ENCODE measurements around the gene CEACAM8.
"Not testable (repeated sequence)": the region's sequence is repeated elsewhere in the genome, so short reads cannot be mapped to it uniquely, and the experiment has no call there.

Gene CEACAM8

DNA sequence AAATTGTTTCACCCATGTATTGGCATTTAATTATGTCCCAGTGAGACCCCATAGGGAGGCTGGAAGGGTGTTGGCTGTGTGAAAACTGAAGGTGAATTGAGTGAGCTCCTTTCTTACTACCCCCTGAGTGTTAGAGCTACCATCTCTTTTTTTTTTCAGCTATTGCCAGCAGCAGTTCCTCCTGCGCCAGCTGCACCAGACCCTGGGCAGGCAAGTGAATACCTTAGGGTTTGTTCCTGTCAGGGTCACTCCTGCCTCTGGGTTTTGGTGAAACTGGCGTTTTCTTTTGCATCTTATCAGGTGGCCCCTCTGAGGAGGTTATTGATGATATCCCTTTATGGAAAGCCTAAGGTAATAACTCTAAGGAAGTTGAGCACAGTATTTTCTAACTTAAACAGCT lies 25.5 kb downstream of the CEACAM8 start:
- H3K36me3 ChIP-seq (ENCODE audit: control insufficient read depth in 1 of 2, insufficient read depth in 2 of 2, low read length in 2 of 2) = no peaks in the 10 kb centered on the region
- no peaks in the 10 kb centered on the region for H3K9me3 ChIP-seq (ENCODE audit: control insufficient read depth in 1 of 2, low read length in 2 of 2)
- H3K27ac ChIP-seq (ENCODE audit: low read length) = no peak overlapping the region
- no peaks in the 10 kb centered on the region for H3K27me3 ChIP-seq (ENCODE audit: low read depth, low read length)
- peaks cover 0 to 9% of the 10 kb centered on the region in 2 donors for H3K4me1 ChIP-seq (ENCODE audit: control insufficient read depth in 1 of 2, insufficient read depth in 2 of 2, low read length in 2 of 2)
- H3K4me3 ChIP-seq (ENCODE audit: low read depth in 1 of 2, low read length in 2 of 2) = no peak overlapping the region

GRCh38 chr19:42568006-42568405 lies 26.7 kb downstream of the CEACAM8 start:
- no peaks in the 10 kb centered on the region for H3K36me3 ChIP-seq (ENCODE audit: control insufficient read depth in 1 of 2, insufficient read depth in 2 of 2, low read length in 2 of 2)
- H3K4me1 ChIP-seq (ENCODE audit: control insufficient read depth in 1 of 2, insufficient read depth in 2 of 2, low read length in 2 of 2) = peaks cover 0 to 13% of the 10 kb centered on the region in 2 donors
- no peaks in the 10 kb centered on the region for H3K27me3 ChIP-seq (ENCODE audit: low read depth, low read length)
- H3K27ac ChIP-seq (ENCODE audit: low read length) = no peak overlapping the region
- no peaks in the 10 kb centered on the region for H3K9me3 ChIP-seq (ENCODE audit: control insufficient read depth in 1 of 2, low read length in 2 of 2)
- H3K4me3 ChIP-seq (ENCODE audit: low read depth in 1 of 2, low read length in 2 of 2) = no peak overlapping the region

DNA sequence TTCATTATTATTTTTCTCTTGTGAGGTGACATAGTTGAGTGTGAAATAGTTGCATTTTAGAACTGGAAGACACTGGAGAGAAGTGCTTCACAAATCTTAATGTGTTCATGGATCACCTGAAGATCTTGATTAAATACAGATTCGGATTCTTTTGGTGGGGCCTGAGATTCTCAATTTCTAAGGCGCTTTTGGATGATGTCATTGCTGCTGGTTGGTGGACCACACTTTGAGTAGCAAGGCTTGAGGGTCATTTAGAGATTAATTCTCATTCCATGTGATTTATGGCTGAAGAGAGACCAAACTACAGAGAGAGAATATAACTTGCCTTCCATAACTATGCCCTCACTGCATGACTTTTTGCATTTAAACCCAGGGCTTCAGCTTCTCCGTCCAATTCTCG lies 27.2 kb downstream of the CEACAM8 start:
- Histone ChIP-seq H3K27ac (ENCODE audit: low read length) (no peak overlapping the region), H3K9me3 (ENCODE audit: control insufficient read depth in 1 of 2, low read length in 2 of 2) (no peaks in the 10 kb centered on the region), H3K4me1 (ENCODE audit: control insufficient read depth in 1 of 2, insufficient read depth in 2 of 2, low read length in 2 of 2) (peaks cover 0 to 13% of the 10 kb centered on the region in 2 donors), H3K4me3 (ENCODE audit: low read depth in 1 of 2, low read length in 2 of 2) (no peak overlapping the region), H3K27me3 (ENCODE audit: low read depth, low read length) (no peaks in the 10 kb centered on the region), H3K36me3 (ENCODE audit: control insufficient read depth in 1 of 2, insufficient read depth in 2 of 2, low read length in 2 of 2) (no peaks in the 10 kb centered on the region)

DNA sequence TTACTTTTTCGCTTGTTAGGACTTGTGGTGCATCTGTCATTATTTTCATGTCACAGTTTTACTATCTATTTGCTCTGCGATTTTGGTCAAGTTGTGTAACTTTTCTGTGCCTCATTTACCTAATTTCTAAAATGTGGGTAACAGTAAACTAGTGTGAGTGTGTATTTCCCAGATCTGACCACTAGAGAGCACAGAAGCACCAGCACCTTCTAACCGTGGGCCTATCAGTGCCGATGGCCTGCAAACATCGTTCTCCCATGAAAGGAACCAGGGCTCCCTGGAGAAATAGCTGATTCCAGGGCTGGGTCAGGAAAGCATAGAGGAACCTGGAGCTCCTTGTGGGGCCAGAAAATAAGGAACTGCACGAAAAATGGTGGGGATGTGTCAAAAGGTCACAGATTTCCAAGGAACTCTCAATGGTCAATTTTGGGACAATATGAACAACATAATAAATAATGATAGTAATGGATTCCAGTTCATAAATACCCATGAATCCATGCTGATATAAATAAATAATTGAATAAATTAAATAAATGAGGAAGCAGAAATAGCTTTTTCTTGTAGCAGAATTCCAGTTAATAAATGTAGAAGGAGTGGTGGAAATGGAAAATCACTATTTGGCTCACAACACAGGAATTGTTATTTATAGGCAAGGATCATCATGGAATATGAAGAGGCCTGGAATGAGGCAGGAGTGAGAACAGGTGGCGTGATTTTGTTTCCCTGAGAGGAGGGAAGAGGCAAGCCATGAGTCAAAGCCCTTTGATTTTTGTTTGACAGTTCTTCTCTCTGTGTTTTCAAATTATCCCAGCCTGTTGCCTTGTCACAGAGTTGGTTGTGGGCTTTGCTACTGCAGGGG lies 31.1 kb downstream of the CEACAM8 start:
- H3K4me3 ChIP-seq (ENCODE audit: low read depth in 1 of 2, low read length in 2 of 2) = no peak overlapping the region
- H3K9me3 ChIP-seq (ENCODE audit: control insufficient read depth in 1 of 2, low read length in 2 of 2) = no peaks in the 10 kb centered on the region
- H3K36me3 ChIP-seq (ENCODE audit: control insufficient read depth in 1 of 2, insufficient read depth in 2 of 2, low read length in 2 of 2) = no peaks in the 10 kb centered on the region
- peaks cover 0 to 13% of the 10 kb centered on the region in 2 donors for H3K4me1 ChIP-seq (ENCODE audit: control insufficient read depth in 1 of 2, insufficient read depth in 2 of 2, low read length in 2 of 2)
- peaks cover 5% of the 10 kb centered on the region for H3K27me3 ChIP-seq (ENCODE audit: low read depth, low read length)
- H3K27ac ChIP-seq (ENCODE audit: low read length) = no peak overlapping the region

DNA sequence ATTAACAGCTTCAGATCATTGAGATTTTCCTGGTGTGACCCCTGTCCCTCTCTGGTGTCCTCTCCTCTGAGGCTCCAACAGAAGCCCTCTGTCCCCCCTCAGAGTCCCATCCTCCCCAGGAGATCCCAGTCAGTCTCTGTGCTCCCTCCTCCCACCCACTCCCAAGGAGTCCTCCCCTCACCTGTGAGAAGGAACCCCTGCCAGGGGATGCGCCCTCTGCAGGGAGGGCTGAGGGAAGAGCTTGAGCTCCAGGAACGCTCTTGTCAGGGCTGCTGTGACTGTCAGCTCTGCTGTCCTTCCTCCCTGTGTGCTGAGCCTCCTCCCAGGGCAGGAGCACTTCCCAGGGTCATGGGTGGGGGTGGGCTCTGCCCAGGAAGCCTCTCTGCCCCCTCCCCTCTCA lies 33.2 kb downstream of the CEACAM8 start:
- H3K4me3 ChIP-seq (ENCODE audit: low read depth in 1 of 2, low read length in 2 of 2) = no peak overlapping the region
- no peaks in the 10 kb centered on the region for H3K36me3 ChIP-seq (ENCODE audit: control insufficient read depth in 1 of 2, insufficient read depth in 2 of 2, low read length in 2 of 2)
- H3K4me1 ChIP-seq (ENCODE audit: control insufficient read depth in 1 of 2, insufficient read depth in 2 of 2, low read length in 2 of 2) = peaks cover 0 to 13% of the 10 kb centered on the region in 2 donors
- H3K9me3 ChIP-seq (ENCODE audit: control insufficient read depth in 1 of 2, low read length in 2 of 2) = no peaks in the 10 kb centered on the region
- H3K27me3 ChIP-seq (ENCODE audit: low read depth, low read length) = peaks cover 5% of the 10 kb centered on the region
- no peak overlapping the region for H3K27ac ChIP-seq (ENCODE audit: low read length)

GRCh38 chr19:42560731-42561130 lies 34.0 kb downstream of the CEACAM8 start:
- H3K36me3 ChIP-seq (ENCODE audit: control insufficient read depth in 1 of 2, insufficient read depth in 2 of 2, low read length in 2 of 2) = no peaks in the 10 kb centered on the region
- no peak overlapping the region for H3K4me3 ChIP-seq (ENCODE audit: low read depth in 1 of 2, low read length in 2 of 2)
- H3K27me3 ChIP-seq (ENCODE audit: low read depth, low read length) = peaks cover 5% of the 10 kb centered on the region
- no peaks in the 10 kb centered on the region for H3K9me3 ChIP-seq (ENCODE audit: control insufficient read depth in 1 of 2, low read length in 2 of 2)
- peaks cover 0 to 13% of the 10 kb centered on the region in 2 donors for H3K4me1 ChIP-seq (ENCODE audit: control insufficient read depth in 1 of 2, insufficient read depth in 2 of 2, low read length in 2 of 2)
- H3K27ac ChIP-seq (ENCODE audit: low read length) = no peak overlapping the region

GRCh38 chr19:42558450-42559150 lies 36.1 kb downstream of the CEACAM8 start:
- Histone ChIP-seq H3K27me3 (ENCODE audit: low read depth, low read length) (peaks cover 5% of the 10 kb centered on the region), H3K4me3 (ENCODE audit: low read depth in 1 of 2, low read length in 2 of 2) (no peak overlapping the region), H3K36me3 (ENCODE audit: control insufficient read depth in 1 of 2, insufficient read depth in 2 of 2, low read length in 2 of 2) (no peaks in the 10 kb centered on the region), H3K27ac (ENCODE audit: low read length) (no peak overlapping the region), H3K9me3 (ENCODE audit: control insufficient read depth in 1 of 2, low read length in 2 of 2) (no peaks in the 10 kb centered on the region), H3K4me1 (ENCODE audit: control insufficient read depth in 1 of 2, insufficient read depth in 2 of 2, low read length in 2 of 2) (peaks cover 0 to 8% of the 10 kb centered on the region in 2 donors)

DNA sequence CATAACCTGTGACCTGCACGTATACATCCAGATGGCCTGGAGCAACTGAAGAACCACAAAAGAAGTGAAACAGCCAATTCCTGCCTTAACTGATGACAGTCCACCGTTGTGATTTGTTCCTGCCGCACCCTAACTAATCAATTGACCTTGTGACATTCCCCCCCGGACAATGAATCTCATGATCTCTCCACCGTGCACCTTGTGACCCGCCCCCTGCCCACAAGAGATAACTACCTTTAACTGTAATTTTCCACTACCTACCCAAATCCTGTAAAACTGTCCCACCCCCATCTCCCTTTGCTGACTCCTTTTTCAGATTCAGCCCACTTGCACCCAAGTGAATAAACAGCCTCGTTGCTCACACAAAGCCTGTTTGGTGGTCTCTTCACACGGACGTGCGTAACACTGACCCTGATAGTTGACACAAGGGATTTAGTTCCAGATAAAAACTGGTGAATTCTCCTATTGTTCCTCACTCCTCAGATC lies 37.3 kb downstream of the CEACAM8 start:
- H3K4me3 ChIP-seq (ENCODE audit: low read depth in 1 of 2, low read length in 2 of 2); H3K27ac ChIP-seq (ENCODE audit: low read length); H3K36me3 ChIP-seq (ENCODE audit: control insufficient read depth in 1 of 2, insufficient read depth in 2 of 2, low read length in 2 of 2); H3K9me3 ChIP-seq (ENCODE audit: control insufficient read depth in 1 of 2, low read length in 2 of 2); H3K27me3 ChIP-seq (ENCODE audit: low read depth, low read length): not testable (repeated sequence)
- peaks cover 0 to 14% of the 10 kb centered on the region in 2 donors for H3K4me1 ChIP-seq (ENCODE audit: control insufficient read depth in 1 of 2, insufficient read depth in 2 of 2, low read length in 2 of 2)

DNA sequence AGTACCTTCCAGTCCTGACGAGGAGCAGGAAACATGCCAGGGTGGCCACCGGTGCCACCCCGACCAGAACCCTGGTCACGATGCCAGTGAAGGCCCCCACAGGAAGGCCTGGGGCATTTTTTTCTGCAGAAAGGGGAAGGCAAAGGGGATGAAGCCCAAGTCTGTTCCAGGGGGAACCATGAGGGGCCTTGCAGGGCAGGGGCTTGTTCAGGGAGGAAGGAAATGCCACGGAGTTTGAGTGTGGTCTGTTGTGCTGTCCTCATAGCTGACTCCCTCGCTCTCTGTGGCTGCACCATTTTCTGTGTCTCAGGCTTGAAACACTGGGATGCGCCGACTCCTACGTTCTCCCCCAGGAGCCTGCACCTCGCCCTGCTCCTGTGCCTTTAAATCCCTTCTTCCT lies 38.9 kb downstream of the CEACAM8 start:
- Histone ChIP-seq H3K27ac (ENCODE audit: low read length) (no peak overlapping the region), H3K36me3 (ENCODE audit: control insufficient read depth in 1 of 2, insufficient read depth in 2 of 2, low read length in 2 of 2) (no peaks in the 10 kb centered on the region), H3K9me3 (ENCODE audit: control insufficient read depth in 1 of 2, low read length in 2 of 2) (no peaks in the 10 kb centered on the region), H3K4me1 (ENCODE audit: control insufficient read depth in 1 of 2, insufficient read depth in 2 of 2, low read length in 2 of 2) (peaks cover 0 to 14% of the 10 kb centered on the region in 2 donors), H3K27me3 (ENCODE audit: low read depth, low read length) (no peaks in the 10 kb centered on the region), H3K4me3 (ENCODE audit: low read depth in 1 of 2, low read length in 2 of 2) (no peak overlapping the region)

DNA sequence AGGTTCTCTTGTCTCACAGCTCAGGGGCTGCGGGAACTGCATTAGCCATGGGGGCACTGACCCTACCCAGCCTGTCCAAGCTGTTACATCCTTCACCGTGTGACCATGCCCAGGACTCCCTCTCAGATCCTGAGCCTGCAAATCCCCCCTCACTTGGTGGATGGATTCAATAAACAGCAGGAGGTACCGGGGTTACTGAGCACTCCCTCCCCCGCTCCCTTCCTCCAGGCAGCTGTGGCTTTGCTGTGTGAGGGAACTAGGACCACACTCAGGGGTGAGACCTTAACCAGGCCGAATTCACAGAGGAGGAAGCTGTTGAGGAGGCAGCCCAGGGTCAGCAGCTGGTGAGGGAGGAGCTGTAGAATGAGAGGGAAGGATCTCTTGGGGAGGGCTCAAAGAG lies 39.4 kb downstream of the CEACAM8 start:
- Histone ChIP-seq H3K4me3 (ENCODE audit: low read depth in 1 of 2, low read length in 2 of 2) (no peak overlapping the region), H3K4me1 (ENCODE audit: control insufficient read depth in 1 of 2, insufficient read depth in 2 of 2, low read length in 2 of 2) (peaks cover 0 to 14% of the 10 kb centered on the region in 2 donors), H3K27me3 (ENCODE audit: low read depth, low read length) (no peaks in the 10 kb centered on the region), H3K27ac (ENCODE audit: low read length) (no peak overlapping the region), H3K36me3 (ENCODE audit: control insufficient read depth in 1 of 2, insufficient read depth in 2 of 2, low read length in 2 of 2) (no peaks in the 10 kb centered on the region), H3K9me3 (ENCODE audit: control insufficient read depth in 1 of 2, low read length in 2 of 2) (no peaks in the 10 kb centered on the region)

GRCh38 chr19:42554046-42554575 lies 40.6 kb downstream of the CEACAM8 start:
- Histone ChIP-seq H3K4me1 (ENCODE audit: control insufficient read depth in 1 of 2, insufficient read depth in 2 of 2, low read length in 2 of 2) (peaks cover 0 to 14% of the 10 kb centered on the region in 2 donors), H3K9me3 (ENCODE audit: control insufficient read depth in 1 of 2, low read length in 2 of 2) (no peaks in the 10 kb centered on the region), H3K36me3 (ENCODE audit: control insufficient read depth in 1 of 2, insufficient read depth in 2 of 2, low read length in 2 of 2) (no peaks in the 10 kb centered on the region), H3K27ac (ENCODE audit: low read length) (no peak overlapping the region), H3K27me3 (ENCODE audit: low read depth, low read length) (no peaks in the 10 kb centered on the region), H3K4me3 (ENCODE audit: low read depth in 1 of 2, low read length in 2 of 2) (no peak overlapping the region)

Measured in muscle layer of duodenum (tissue), 2 donors.